Measurements from ENCODE around the gene ATG101. TPM values are rescaled to one million over a fixed set of nuclear protein-coding genes. Genes with fewer than 3 reads are reported as not detected.
A peak's percentile ranks its signal among the peaks of the same experiment; 100 is the strongest.

ATG101 gene
- total RNA-seq, 1 donor from 2014 or later = 66.2 TPM

- DNase-seq (ENCODE audit: low read depth) = no peak
- no peak for TF ChIP-seq CTCF (conservative IDR thresholded peaks at IDR 0.05; ENCODE audit: low read depth, low read length)
- no peak overlapping the region for H3K4me3 ChIP-seq (ENCODE audit: low read depth, low read length)
These were observed 51.4 kb downstream of the ATG101 start for GRCh38 chr12:52120951-52121823.

- peak; percentile 78 for TF ChIP-seq CTCF (conservative IDR thresholded peaks at IDR 0.05; ENCODE audit: low read depth, low read length)
- DNase-seq (ENCODE audit: low read depth) = no peak
- H3K4me3 ChIP-seq (ENCODE audit: low read depth, low read length) = no peak overlapping the region
These were observed 52.2 kb downstream of the ATG101 start for GRCh38 chr12:52121824-52122539.

DNA sequence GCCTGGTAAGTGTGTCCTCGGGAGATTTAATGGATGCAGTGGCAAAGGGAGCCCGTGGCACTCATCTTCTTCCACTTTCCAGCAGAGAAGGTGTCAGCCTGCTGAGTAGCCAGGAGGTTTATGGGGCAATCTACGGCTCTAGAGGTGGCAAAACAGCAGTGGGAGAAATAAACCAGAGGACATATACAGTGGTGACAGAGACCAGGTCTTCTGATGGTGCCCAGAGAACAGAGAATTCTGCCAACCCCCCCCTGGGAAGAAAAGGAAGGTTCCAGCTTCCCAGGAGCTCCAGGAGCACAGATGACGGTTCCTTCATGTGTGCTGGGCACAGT, 52.7 kb downstream of the ATG101 start:
- H3K4me3 ChIP-seq (ENCODE audit: low read depth, low read length) = no peak overlapping the region
- no peak for DNase-seq (ENCODE audit: low read depth)
- no peak for TF ChIP-seq CTCF (conservative IDR thresholded peaks at IDR 0.05; ENCODE audit: low read depth, low read length)

DNA sequence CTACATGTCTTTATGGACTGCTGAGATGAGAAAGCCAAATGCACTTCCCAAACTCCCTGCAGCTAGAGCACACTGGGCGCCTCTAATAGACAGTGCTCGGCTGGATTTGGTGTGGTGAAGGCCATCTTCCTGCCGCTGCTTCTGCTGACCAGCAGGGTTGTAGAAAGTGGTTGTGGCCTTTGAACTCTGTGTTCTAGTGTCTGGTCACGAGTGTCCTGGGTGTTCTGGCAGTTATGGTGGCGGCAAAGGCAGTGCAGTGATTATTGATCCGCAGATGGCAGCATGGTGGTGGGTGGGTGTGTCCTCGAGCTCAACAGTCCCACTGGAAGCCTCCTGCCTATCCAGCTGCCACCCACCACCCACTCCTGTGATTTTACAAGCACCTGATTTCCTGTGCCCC, 53.1 kb downstream of the ATG101 start:
- DNase-seq (ENCODE audit: low read depth) = no peak
- TF ChIP-seq CTCF (conservative IDR thresholded peaks at IDR 0.05; ENCODE audit: low read depth, low read length) = no peak
- no peak overlapping the region for H3K4me3 ChIP-seq (ENCODE audit: low read depth, low read length)

GRCh38 chr12:52123487-52124186, 53.9 kb downstream of the ATG101 start:
- no peak for DNase-seq (ENCODE audit: low read depth)
- H3K4me3 ChIP-seq (ENCODE audit: low read depth, low read length) = no peak overlapping the region
- TF ChIP-seq CTCF (conservative IDR thresholded peaks at IDR 0.05; ENCODE audit: low read depth, low read length) = no peak

GRCh38 chr12:52125476-52125900, 55.7 kb downstream of the ATG101 start:
- no peak for TF ChIP-seq CTCF (conservative IDR thresholded peaks at IDR 0.05; ENCODE audit: low read depth, low read length)
- no peak overlapping the region for H3K4me3 ChIP-seq (ENCODE audit: low read depth, low read length)
- no peak for DNase-seq (ENCODE audit: low read depth)
